Measurements from ENCODE around the gene KHDC4. TPM values are rescaled to one million over a fixed set of nuclear protein-coding genes. Genes with fewer than 3 reads are reported as not detected.
A peak's percentile ranks its signal among the peaks of the same experiment; 100 is the strongest.
"Not testable (repeated sequence)": the region's sequence is repeated elsewhere in the genome, so short reads cannot be mapped to it uniquely, and the experiment has no call there.

The KHDC4 gene
- total RNA-seq, 1 donor from 2014 or later, result 92.2 TPM

DNA sequence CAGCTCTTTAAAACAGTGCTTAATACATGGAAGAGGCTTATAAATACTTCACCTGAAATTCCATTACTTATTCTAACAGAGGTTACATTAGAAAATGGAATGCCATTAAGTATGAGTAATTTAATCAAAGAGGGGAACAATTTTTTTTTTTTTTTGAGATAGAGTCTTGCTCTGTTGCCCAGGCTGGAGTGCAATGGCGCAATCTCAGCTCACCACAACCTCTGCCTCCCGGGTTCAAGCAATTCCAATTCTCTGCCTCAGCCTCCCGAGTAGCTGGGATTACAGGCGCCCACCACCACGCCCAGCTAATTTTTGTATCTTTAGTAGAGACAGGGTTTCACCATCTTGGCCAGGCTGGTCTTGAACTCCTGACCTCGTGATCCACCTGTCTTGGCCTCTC is 38.6 kb downstream of the KHDC4 start:
- DNase-seq; H3K27me3 Mint-ChIP-seq; intact Hi-C loops (cut with micrococcal nuclease); H3K4me3 Mint-ChIP-seq; H3K27ac Mint-ChIP-seq; H3K9me3 Mint-ChIP-seq: not testable (repeated sequence)
- peaks cover 31% of the 10 kb centered on the region for H3K36me3 Mint-ChIP-seq (ENCODE audit: low read depth)
- peaks cover 14% of the 10 kb centered on the region for H3K4me1 Mint-ChIP-seq

DNA sequence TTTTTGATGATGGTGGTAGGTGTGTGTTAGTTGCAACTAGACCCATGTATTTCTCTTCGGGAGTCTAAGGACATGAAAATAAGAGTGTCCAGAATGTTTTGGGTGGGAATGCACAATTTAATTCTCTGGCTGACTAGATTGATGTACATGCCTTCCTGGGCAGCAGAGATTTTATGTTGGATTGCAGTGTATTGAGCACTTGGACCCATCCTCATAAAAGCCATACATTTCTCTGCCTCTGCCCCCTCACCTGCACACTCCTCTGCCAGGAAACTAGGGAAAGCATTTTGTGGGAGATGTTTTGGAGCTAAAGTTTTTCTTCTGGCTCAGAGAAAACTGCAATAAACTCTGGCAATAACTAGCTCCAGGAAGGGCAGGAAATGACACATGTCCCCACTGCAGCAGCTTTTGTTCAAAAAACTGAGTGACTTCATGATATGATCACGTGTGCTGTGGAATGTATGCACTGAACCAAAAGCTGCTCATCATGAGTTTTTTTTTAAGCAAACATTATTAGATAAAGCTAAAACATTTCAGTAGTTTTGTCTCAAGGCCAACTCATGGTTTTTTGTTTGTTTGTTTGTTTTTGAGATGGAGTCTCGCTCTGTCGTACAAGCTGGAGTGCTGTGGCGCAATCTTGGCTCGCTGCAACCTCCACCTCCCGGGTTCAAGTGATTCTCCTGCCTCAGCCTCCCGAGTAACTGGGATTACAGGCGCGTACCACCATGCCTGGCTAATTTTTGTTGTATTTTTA is 40.6 kb downstream of the KHDC4 start:
- Mint-ChIP-seq H3K4me3 (peak overlapping the region; percentile 42), H3K36me3 (ENCODE audit: low read depth) (peaks cover 12% of the 10 kb centered on the region), H3K27ac (peak overlapping the region; percentile 51), H3K9me3 (no peaks in the 10 kb centered on the region), H3K4me1 (peaks cover 14% of the 10 kb centered on the region), H3K27me3 (no peaks in the 10 kb centered on the region)
- DNase-seq, result peak; percentile 80
- intact Hi-C loops (cut with micrococcal nuclease), result no loop called here

DNA sequence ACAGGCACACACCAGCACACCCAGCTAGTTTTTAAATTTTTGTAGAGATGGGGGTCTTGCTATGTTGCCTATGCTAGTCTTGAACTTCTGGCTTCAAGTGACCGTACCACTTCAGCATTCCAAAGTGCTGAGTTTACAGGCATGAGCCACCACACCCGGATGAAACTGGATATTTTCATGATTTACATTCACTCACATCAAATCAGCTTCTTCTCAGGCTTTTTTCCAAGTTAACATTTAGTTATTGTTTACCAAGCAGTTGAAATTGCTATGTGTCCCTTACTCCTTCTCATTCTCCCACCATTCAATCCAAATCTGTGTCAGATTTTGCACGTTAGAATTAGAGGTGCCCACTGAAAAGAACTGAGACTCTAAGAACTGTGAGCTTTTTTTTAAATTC is 41.4 kb downstream of the KHDC4 start:
- H3K27me3 Mint-ChIP-seq, result no peaks in the 10 kb centered on the region
- H3K36me3 Mint-ChIP-seq (ENCODE audit: low read depth), result peaks cover 10% of the 10 kb centered on the region
- H3K4me3 Mint-ChIP-seq, result no peak overlapping the region
- no peaks in the 10 kb centered on the region for H3K9me3 Mint-ChIP-seq
- intact Hi-C loops (cut with micrococcal nuclease), result no loop called here
- DNase-seq, result no peak
- peaks cover 12% of the 10 kb centered on the region for H3K4me1 Mint-ChIP-seq
- peak overlapping the region; percentile 51 for H3K27ac Mint-ChIP-seq

DNA sequence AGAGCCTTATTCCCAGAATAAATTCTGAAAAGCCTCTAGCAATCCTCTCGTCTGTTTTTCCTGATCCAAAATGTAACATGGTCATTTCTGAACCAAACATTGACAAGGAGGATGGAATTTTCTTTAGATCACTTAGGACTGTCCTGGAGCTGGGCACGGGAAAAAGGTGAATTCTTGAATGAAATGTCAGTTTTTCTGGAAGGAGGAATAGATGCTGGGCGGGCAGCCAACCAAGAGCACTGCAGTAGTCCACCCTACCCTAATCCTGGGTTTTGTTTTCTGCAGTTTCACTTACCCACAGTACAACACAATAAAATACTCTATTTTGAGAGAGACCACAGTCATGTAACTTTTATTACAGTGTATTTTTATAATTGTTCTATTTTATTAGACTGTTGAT is 44.0 kb downstream of the KHDC4 start:
- Mint-ChIP-seq H3K4me3 (no peak overlapping the region), H3K27me3 (no peaks in the 10 kb centered on the region), H3K27ac (no peak overlapping the region), H3K36me3 (ENCODE audit: low read depth) (peaks cover 1% of the 10 kb centered on the region), H3K4me1 (peaks cover 12% of the 10 kb centered on the region), H3K9me3 (no peaks in the 10 kb centered on the region)
- intact Hi-C loops (cut with micrococcal nuclease), result no loop called here
- no peak for DNase-seq

DNA sequence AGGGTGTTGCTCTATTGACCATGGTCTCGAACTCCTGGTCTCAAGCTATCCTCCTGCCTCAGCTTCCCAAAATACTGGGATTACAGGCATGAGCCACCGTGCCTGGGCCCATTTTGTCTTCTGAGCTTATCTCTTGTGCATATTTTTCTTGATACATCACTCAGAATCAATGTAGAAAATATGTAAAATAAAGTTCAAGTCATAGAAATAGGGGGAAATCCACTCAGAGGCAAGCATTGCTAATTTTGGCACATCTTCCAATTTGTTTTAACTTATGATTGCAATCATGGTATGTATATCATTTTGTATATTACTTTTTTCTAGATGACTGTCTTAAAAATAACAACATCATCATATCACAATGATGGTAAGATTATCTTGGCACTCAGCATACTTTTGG is 44.6 kb downstream of the KHDC4 start:
- H3K27me3 Mint-ChIP-seq, result no peaks in the 10 kb centered on the region
- H3K4me1 Mint-ChIP-seq, result peaks cover 12% of the 10 kb centered on the region
- DNase-seq, result no peak
- intact Hi-C loops (cut with micrococcal nuclease), result no loop called here
- H3K9me3 Mint-ChIP-seq, result no peaks in the 10 kb centered on the region
- peaks cover 2% of the 10 kb centered on the region for H3K36me3 Mint-ChIP-seq (ENCODE audit: low read depth)
- H3K4me3 Mint-ChIP-seq, result no peak overlapping the region
- H3K27ac Mint-ChIP-seq, result no peak overlapping the region

DNA sequence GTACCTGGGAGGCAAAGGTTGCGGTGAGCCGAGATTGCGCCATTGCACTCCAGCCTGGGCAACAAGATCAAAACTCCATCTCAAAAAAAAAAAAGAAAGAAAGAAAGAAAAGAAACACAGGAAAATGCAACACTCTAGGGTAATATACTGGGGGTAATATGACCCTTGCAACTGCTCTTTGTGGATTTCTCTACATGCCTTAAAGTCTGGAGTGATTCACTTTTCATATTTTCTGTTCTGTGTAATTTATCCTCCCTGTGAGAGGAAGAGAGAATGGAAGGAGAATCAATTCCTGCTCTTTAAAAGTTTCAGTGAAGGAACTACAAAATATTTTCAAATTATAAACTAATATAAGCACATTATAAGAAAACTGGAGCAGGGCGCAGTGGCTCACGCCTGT is 45.7 kb downstream of the KHDC4 start:
- H3K9me3 Mint-ChIP-seq, result no peaks in the 10 kb centered on the region
- H3K4me3 Mint-ChIP-seq, result no peak overlapping the region
- peaks cover 5% of the 10 kb centered on the region for H3K36me3 Mint-ChIP-seq (ENCODE audit: low read depth)
- DNase-seq, result no peak
- peaks cover 8% of the 10 kb centered on the region for H3K4me1 Mint-ChIP-seq
- no peak overlapping the region for H3K27ac Mint-ChIP-seq
- H3K27me3 Mint-ChIP-seq, result no peaks in the 10 kb centered on the region
- intact Hi-C loops (cut with micrococcal nuclease), result no loop called here

DNA sequence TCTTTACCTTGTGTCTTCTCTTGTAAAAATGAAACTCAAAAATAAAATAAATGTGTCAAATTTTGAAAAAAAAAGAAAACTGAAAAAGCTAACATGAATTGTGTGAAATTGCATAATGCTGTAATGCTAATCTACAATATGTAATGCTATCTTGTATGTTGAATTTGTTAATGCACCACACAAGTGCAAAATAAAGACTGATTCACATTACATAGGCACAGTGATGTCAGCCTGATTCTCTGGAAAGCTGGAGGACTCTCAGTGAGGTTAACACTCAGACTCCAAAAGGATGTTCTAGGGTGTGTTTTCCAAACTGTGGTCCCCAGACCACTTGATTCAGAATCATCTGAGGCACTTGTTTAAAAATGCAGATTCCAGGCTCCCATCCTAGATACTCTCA is 49.2 kb downstream of the KHDC4 start:
- no peak overlapping the region for H3K27ac Mint-ChIP-seq
- no peaks in the 10 kb centered on the region for H3K9me3 Mint-ChIP-seq
- peaks cover 1% of the 10 kb centered on the region for H3K4me1 Mint-ChIP-seq
- no peak for DNase-seq
- no peak overlapping the region for H3K4me3 Mint-ChIP-seq
- peaks cover 9% of the 10 kb centered on the region for H3K36me3 Mint-ChIP-seq (ENCODE audit: low read depth)
- intact Hi-C loops (cut with micrococcal nuclease), result no loop called here
- H3K27me3 Mint-ChIP-seq, result no peaks in the 10 kb centered on the region

DNA sequence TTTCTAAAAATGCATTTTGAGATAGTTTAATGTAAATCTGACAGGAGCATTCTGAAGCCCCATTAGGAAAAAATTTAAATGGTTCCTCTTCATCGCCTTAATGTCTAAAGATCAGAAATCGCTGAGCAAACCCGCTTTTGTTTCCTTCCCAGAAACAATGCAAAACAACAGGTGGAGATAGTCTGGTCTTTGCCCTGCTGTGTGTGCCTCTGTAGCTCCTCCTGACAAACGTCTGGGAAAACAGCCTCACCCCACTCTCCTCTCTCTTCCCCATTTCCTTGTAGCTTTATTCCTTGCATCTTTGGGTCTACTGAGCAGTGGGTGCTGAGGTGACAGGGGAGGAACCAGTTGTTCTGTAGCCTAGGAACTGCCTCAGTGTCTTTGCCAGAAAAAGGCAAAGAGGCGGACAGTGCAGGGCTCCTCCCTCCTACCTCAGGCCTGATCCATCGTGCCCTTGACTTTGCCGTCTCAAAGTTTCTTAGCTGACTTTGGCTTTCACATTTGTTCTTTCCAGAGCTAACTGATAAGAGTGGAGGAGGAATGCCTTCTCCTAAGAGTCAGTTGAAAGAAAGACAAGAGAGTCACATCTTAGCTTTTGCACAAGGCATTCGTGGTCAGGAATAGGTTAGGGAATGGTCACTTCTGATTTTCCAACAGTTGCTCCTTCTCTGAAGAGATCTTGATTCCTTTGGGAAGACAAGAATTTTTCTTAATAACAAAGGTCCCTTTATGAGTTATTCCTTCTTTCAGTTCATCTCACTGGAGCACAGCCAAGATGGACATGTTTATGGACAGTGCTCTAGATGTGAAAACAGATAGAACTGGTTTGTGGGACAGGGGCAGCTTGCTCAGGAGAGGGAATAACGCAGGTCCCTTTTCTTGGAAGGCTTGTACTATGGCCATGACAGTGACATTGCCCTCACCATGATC is 49.9 kb downstream of the KHDC4 start:
- no peak for DNase-seq
- no peaks in the 10 kb centered on the region for H3K27me3 Mint-ChIP-seq
- H3K9me3 Mint-ChIP-seq, result no peaks in the 10 kb centered on the region
- intact Hi-C loops (cut with micrococcal nuclease), result no loop called here
- no peak overlapping the region for H3K4me3 Mint-ChIP-seq
- H3K4me1 Mint-ChIP-seq, result peaks cover 1% of the 10 kb centered on the region
- peaks cover 9% of the 10 kb centered on the region for H3K36me3 Mint-ChIP-seq (ENCODE audit: low read depth)
- H3K27ac Mint-ChIP-seq, result no peak overlapping the region

DNA sequence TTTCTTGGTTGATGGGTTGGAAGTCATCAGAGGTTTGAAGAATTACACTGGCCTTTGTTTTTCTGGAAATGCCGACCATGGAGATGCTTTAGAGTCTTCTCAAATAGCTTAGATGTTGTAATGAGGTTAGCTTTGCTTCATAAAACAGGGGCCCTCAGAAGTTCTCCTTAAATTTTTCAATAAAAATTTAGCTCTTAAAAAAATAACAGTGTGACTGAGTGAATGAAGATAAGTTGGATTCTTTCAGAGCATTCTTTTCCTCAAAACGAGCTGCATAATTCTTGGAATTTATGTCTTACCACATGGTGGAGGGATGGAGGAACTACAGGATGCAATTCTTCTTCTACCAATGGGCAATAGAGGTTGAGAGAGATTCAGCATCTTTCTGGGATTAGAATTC is 51.4 kb downstream of the KHDC4 start:
- Mint-ChIP-seq H3K36me3 (ENCODE audit: low read depth) (peaks cover 11% of the 10 kb centered on the region), H3K4me3 (no peak overlapping the region), H3K27me3 (no peaks in the 10 kb centered on the region), H3K4me1 (peaks cover 1% of the 10 kb centered on the region), H3K9me3 (no peaks in the 10 kb centered on the region), H3K27ac (no peak overlapping the region)
- intact Hi-C loops (cut with micrococcal nuclease), result no loop called here
- DNase-seq, result no peak

DNA sequence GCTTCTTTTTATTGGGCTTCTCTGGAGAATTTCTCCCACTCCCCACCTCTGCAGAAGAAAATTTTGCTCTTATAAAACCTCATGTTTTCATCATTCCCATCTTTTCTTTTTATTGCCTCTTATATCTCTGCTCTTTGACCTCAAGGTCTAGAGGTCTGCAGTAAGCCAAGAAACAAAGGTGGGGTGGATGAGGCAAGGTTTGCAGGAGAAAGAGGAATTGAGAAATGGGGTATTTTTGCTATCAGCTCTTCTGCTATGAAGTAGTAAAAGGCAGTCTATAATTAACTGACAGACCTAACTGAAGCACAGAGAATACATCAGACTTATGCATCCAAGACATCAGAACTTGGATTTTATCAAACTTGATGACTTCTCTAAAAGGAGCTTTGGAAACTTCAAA is 52.0 kb downstream of the KHDC4 start:
- no peak overlapping the region for H3K4me3 Mint-ChIP-seq
- peaks cover 1% of the 10 kb centered on the region for H3K4me1 Mint-ChIP-seq
- H3K36me3 Mint-ChIP-seq (ENCODE audit: low read depth), result peaks cover 11% of the 10 kb centered on the region
- no peak overlapping the region for H3K27ac Mint-ChIP-seq
- no peak for DNase-seq
- H3K9me3 Mint-ChIP-seq, result no peaks in the 10 kb centered on the region
- H3K27me3 Mint-ChIP-seq, result no peaks in the 10 kb centered on the region
- intact Hi-C loops (cut with micrococcal nuclease), result no loop called here

DNA sequence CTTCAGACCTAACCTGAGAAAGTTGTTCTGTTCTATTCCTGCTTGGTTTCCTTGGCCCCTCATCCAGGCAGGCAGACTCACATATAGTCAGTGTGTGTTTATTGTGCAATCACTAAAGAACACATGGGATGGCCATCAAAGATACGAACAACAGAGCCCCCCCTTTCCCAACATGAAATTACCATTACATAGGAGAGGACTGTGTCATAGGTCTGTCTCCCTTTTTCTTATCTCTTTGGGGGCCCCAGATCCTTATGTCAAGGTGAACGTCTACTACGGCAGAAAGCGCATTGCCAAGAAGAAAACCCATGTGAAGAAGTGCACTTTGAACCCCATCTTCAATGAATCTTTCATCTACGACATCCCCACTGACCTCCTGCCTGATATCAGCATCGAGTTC is 53.3 kb downstream of the KHDC4 start:
- Mint-ChIP-seq H3K4me3 (no peak overlapping the region), H3K27ac (no peak overlapping the region), H3K4me1 (peaks cover 1% of the 10 kb centered on the region), H3K9me3 (no peaks in the 10 kb centered on the region), H3K36me3 (ENCODE audit: low read depth) (peaks cover 14% of the 10 kb centered on the region), H3K27me3 (no peaks in the 10 kb centered on the region)
- intact Hi-C loops (cut with micrococcal nuclease), result no loop called here
- no peak for DNase-seq

DNA sequence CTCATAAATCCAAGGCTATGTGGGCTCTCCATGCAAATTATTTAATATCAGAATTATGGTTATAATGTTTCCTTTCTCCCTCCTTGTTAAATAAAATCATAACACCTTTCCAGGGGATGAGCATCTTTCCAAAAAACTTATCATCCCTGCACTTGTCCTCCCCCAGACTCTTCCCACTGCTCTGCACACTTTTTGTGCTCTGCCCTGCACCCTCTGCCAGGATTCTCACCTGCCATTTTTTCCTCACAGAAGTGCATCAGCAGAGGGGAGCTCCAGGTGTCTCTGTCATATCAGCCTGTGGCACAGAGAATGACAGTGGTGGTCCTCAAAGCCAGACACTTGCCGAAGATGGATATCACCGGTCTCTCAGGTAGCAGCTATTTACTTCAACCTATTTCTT is 54.0 kb downstream of the KHDC4 start:
- no peak overlapping the region for H3K4me3 Mint-ChIP-seq
- H3K27me3 Mint-ChIP-seq, result no peaks in the 10 kb centered on the region
- intact Hi-C loops (cut with micrococcal nuclease), result no loop called here
- no peaks in the 10 kb centered on the region for H3K9me3 Mint-ChIP-seq
- DNase-seq, result no peak
- peaks cover 12% of the 10 kb centered on the region for H3K36me3 Mint-ChIP-seq (ENCODE audit: low read depth)
- peaks cover 1% of the 10 kb centered on the region for H3K4me1 Mint-ChIP-seq
- H3K27ac Mint-ChIP-seq, result no peak overlapping the region

DNA sequence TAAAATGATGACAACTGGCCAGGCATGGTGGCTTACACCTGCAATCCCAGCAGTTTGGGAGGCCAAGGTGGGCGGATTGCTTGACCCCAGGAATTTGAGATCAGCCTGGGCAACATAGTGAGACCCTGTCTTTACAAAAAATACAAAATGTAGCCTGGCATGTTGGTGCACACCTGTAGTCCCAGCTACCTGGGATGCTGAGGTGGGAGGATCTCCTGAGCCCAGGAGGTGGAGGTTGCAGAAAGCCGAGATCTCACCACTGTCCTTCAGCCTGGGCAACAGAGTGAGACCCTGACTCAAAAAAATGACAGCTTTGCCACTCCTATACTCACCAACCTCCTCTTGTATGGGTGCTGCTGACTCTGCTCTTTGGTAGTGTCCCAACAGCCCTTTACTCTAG is 56.3 kb downstream of the KHDC4 start:
- no peak for DNase-seq
- Mint-ChIP-seq H3K36me3 (ENCODE audit: low read depth) (peaks cover 10% of the 10 kb centered on the region), H3K4me1 (no peaks in the 10 kb centered on the region), H3K4me3 (no peak overlapping the region), H3K9me3 (no peaks in the 10 kb centered on the region), H3K27ac (no peak overlapping the region), H3K27me3 (no peaks in the 10 kb centered on the region)
- intact Hi-C loops (cut with micrococcal nuclease), result no loop called here

DNA sequence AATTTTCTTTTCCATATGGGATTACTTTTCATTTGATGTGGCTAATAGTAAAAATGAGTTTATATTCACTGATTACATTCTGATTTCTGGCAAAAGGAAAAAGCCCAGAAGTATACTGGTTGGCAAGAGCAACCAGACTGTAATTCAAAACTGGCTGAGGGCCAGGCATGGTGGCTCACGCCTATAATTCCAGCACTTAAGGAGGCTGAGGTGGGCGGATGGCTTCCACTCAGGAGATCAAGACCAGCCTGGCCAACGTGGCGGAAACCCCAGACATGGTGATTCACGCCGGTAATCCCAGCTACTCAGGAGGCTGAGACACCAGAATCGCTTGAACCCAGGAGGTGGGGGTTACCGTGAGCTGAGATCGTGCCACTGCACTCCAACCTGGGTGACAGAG is 60.4 kb downstream of the KHDC4 start:
- DNase-seq, result no peak
- Mint-ChIP-seq H3K27ac (no peak overlapping the region), H3K36me3 (ENCODE audit: low read depth) (peaks cover 10% of the 10 kb centered on the region), H3K27me3 (no peaks in the 10 kb centered on the region), H3K9me3 (no peaks in the 10 kb centered on the region), H3K4me1 (no peaks in the 10 kb centered on the region), H3K4me3 (no peak overlapping the region)
- intact Hi-C loops (cut with micrococcal nuclease), result no loop called here

Measured in activated CD4-positive, alpha-beta T cell treated with anti-CD3 and anti-CD28 coated beads, Interleukin-2, amount 10 ng/mL, durations not matched to agents 24 days and 14 days (primary cell).